Hematopoietic multipotent progenitor cell (in vitro differentiated cells): ENCODE results near the gene TLE2. TPM values are rescaled to one million over a fixed set of nuclear protein-coding genes. Genes with fewer than 3 reads are reported as not detected.

Source experiments
- DNase-seq, 3 donors: peaks; one replicate each; pipeline ENCODE4 v3.0.0-alpha.2; 2011 to 2015; ENCODE audit warnings: low read depth in 2 of 3, low spot score in 2 of 3
- total RNA-seq: library from RNA; depleted of rRNA; stranded (reverse); fragments of >200 nt; gene quantifications from one replicate; pipeline ENCODE4 v1.2.3, GENCODE V29; 2012

TLE2 gene
- 0.27 TPM for total RNA-seq

DNA sequence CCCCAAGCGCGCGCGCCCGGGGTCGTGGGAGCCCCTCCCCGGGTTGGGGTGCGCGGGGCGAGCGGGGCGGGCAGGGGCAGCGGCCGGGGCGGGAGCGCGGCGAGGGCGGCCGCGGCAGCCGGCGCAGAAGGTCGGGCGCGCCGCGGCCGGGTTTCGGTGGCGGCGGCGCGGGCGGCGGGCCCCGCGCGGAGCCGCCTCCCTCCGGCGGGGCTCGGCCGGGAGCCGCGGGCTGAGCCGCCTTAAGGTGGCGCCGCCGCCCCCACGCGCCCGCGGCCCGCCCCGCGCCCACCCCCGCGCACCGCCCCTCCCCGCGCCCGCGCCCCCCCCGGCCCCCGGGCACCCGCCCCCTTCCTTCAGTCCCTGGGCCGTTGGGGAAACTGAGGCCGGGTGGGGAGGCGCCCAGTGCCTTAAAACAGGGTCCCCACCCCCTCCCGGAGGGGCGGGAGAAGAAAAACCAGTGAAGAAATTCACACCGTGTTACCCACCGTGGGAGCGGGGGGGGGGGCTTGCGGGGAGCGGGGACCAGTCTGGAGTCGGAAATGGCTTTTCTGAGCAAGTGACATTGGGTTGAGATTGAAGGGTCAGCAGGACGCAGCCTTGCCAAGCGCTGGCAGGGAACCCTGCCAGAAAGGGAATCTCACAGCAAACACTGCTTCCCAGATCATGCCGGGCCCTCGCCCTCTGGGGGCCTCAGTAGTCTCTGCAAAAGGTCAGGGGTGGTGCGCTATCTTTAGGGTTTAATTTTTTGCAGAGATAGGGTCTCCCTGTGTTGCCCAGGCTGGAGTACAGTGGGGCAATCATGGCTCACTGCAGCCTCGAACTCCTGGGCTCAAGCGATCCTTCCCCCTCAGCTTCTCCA, at the start of gene TLE2:
TSS of gene TLE2 (minus strand) at position 216 of the 859 bp plus-strand sequence. CDS start 376 bp downstream, outside the sequence.
- no peak for DNase-seq

GRCh38 chr19:3075605-3076431, 46.7 kb upstream of the TLE2 start:
- peak in 2 of 3 donors; percentile 64 to 78 for DNase-seq

- DNase-seq: peak in 1 of 3 donors; percentile 46
These were observed 45.0 kb upstream of the TLE2 start for GRCh38 chr19:3073931-3074595.

GRCh38 chr19:3073159-3073563, 44.1 kb upstream of the TLE2 start:
- peak in 1 of 3 donors; percentile 48 for DNase-seq

DNA sequence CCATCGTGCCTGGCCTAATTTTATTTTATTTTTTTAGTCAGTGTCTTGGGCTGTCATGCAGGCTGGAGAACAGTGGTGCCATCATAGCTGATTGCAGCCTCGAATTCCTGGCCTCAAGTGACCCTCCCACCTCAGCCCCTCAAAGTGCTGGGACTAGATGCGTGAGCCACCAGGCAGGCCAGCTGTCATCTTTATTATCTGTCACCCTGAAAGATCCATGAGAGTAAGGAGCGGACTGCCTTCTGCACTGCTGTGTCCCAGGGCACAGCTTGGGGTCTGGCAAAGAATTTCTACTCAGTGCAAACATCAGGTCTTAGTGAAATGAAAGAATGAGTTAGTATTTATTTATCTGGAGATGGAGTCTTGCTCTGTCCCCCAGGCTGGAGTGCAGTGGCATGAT, 42.7 kb upstream of the TLE2 start:
- no peak for DNase-seq

DNA sequence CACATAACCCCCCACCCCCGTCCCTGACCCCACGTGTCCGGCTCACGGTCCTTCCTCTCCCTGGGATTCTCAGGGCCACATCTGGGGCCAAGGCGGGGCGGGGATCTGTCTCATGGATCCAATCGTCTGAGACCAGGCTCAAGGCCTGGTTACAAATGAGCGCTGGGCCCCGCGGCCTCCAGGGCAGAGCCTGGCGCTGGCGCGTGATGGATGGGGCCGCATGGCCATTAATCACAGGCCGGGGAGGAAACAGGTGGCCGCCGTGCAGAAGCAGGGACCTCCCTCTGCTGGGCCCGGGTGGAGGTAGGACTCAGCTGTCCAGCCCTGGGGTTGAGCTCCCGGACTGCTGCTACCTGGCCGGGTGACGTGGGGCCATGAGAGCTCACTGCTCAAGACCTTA, 39.0 kb upstream of the TLE2 start:
- DNase-seq: peak in 2 of 3 donors; percentile 63 to 87

DNA sequence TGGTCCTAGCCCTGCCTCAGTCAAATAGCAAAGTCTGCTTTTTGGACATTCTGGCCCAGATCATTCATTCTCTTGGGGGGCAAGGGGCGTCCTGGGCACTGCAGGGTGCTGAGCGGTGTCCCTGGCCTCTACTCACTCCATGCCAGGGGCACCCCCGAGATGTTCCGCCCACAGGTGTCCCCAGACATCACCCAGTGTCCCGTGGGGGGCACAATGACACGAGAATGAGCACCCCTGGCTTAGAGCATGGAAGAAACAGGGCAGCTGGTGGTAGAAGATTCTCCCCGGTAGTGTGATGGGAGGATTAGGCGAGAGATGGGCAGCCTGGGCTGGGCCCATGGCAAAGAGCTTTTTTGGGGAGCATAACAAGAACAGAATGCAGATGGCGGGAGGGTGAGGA, 38.5 kb upstream of the TLE2 start:
- no peak for DNase-seq

GRCh38 chr19:3066482-3067049, 37.5 kb upstream of the TLE2 start:
- DNase-seq: no peak

DNA sequence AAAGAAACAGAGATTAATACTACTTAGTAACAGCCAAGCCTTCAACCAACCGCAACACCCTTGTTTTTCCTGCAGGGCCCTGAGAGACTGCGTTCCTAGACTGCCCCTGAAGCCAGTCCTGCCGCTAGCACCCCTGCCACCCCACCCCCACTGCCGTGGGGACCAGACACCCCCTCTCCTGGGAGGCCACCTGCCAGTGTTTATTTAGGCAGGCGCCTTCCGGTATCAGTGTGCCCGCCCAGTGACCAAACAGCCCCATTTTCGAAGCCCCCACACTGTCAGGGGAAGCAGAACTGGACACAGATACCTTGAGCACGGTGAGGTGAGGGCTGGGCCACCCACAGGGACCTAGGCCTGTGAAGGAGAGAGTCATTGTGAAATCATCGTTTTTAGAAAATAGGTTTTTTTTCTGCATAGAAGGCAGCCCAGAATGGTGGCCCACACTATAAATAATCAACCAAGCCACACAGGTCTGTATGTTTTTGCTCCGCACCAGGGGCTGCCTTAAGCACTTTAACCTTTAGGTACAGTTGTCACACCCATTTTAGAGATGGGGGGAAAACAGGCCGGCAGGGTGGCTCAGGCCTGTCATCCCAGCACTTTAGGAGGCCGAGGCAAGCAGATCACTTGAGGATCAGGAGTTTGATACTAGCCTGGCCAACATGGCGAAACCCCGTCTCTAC, 36.7 kb upstream of the TLE2 start:
- DNase-seq: peak in 1 of 3 donors; percentile 48

DNA sequence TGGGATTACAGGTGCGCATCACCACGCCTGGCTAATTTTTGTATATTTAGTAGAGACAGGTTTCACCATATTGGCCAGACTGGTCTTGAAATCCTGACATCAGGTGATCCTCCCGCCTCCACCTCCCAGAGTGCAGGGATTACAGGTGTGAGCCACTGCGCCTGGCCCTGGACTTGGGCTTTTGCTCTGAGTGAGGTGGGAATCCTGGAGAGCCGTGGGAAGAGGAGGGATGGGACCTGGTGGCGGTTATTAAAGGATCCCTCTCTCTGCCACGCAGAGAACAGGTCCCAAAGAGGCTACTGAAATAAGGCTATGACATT, 34.9 kb upstream of the TLE2 start:
- no peak for DNase-seq

GRCh38 chr19:3062165-3063105, 33.4 kb upstream of the TLE2 start, which contains the start of gene TLE5:
TSS of gene TLE5 (minus strand) at chr19:3062495. CDS start at chr19:3062200, 295 bp downstream.
- peak; percentile 52 to 68 (median 58) for DNase-seq

DNA sequence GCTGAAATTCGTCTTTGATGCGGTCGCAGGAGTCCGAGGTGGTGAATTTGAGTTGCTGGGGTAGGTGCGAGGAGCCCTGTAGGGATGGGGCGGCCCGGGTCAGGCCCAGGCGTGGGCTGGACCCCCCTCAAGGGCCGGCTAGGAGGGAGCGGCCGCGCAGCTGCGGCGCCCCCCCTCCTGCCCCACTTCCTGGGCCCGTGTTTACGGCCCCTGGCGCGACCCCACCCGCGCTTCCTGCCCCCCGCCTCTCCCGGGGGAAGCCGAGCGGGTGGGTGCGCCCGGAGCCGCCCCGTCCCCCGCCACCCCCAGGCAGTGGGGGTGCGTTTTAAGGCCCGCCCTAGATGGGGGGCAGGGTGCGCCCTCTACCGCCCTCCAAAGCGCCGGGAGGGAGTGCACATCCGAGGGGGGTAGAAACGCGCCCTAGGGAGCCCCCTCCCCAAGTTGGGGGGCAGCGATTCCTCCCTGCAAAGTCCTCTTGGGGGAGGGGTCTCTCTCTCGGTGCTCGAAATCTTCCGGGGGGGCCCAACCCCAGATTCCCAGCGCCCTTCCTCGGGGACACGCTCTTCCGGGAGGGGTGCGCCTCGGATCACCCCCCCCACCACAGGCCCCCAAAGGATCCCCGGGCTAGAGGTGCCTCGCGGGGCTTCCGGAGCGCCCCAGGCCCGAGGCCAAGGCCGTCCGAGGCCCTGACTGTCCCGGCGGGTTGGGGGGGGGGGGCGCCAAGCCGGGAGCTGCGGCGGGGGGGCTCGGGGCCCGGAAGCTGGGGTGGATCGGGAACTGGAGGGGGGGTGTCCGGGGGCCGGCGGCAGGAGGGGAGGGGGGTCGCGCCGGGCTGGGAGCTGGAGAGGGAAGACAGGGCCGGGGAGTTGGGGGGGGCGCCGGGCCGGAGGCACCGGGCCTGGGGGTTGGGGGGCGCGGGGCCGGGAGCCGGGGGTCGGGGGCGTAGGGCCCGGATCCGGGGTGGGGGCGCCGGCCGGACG, 32.4 kb upstream of the TLE2 start:
- DNase-seq: peak in 1 of 3 donors; percentile 70

DNA sequence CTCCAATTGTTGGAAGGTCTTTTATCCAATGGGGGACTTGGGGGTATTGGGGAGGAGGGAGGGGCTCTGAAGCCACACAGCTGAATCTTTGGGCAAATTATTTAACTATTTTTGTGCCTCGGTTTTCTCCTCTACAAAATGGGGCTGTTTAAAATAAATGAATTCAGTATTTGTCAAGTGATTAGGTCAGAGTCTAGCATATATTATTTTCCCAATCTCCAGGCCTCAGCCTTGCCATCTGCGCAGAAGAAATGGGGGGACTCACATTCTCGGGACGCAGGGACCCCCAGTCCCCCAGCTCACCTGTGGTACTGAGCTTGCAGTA, 31.7 kb upstream of the TLE2 start:
- no peak for DNase-seq

- no peak for DNase-seq
These were observed 30.6 kb upstream of the TLE2 start for GRCh38 chr19:3059653-3060052.

GRCh38 chr19:3058821-3059314, 29.8 kb upstream of the TLE2 start:
- DNase-seq: no peak

DNA sequence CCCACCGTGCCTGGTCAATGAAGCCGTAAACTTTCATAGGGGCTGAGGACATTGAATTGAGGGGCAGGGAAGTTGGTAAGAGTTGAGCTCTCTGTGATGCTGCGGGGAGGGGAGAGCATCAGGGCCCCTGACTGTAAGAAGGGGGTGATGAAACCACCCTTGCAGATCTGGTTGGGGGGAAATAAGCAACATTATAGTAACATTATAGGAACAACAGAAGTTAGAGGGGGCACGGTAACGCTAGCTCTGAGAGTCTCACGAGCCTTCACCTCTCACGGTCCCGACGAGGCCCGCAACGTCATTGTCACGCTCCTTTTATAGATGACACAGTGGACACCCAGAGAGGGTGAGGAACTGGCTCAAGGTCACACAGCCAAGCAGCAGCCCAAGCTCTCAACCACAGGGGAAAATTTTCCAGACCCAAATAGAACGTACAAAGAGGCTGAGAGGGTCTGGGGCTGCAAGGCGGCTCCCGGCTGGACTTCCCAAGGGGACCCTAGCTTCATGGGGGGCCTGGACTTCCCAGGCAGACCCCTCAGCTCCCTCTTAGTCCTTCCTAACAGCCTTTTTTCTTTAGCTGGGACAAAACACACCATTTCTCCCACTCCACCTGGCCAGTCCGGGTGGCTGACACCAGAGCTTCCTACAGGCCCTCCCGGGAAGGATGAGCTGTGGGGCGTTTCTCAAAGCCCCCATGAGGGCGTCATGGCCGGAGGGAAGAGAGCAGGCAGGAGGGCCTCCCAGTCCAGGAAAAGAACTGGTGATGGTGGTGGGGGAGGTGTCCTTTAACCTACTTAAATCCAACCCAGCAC, 29.1 kb upstream of the TLE2 start:
- DNase-seq: no peak

GRCh38 chr19:3057275-3057714, 28.2 kb upstream of the TLE2 start:
- no peak for DNase-seq
